Fibroblast of pulmonary artery (primary cell): Measurements from ENCODE around the gene RRBP1.

Source experiments
- DNase-seq: peaks from one replicate; pipeline ENCODE4 v3.0.0-alpha.2; 2010; ENCODE audit warnings: low read depth
- H3K4me3 ChIP-seq: replicated peaks from 2 replicates; pipeline ENCODE4 v1.5.1; 2011; ENCODE audit warnings: low read depth, mild to moderate bottlenecking, control low read depth, low read length, moderate library complexity
- CTCF ChIP-seq: IDR thresholded peaks from 2 replicates; pipeline ENCODE4 v1.5.1; 2011; ENCODE audit warnings: mild to moderate bottlenecking, control low read depth, low read length, inconsistent platforms; ENCODE audit errors: missing control alignments

RRBP1 gene

GRCh38 chr20:17715075-17715474, 33.0 kb upstream of the RRBP1 start:
- no peak for TF ChIP-seq CTCF
- no peak overlapping the region for H3K4me3 ChIP-seq
- no peak for DNase-seq

- DNase-seq, result no peak
- no peak for TF ChIP-seq CTCF
- no peak overlapping the region for H3K4me3 ChIP-seq
Measured at GRCh38 chr20:17714597-17714996, 32.6 kb upstream of the RRBP1 start.

- DNase-seq, result no peak
Measured at GRCh38 chr20:17712708-17713107, 30.7 kb upstream of the RRBP1 start.

GRCh38 chr20:17712201-17712600, 30.2 kb upstream of the RRBP1 start:
- TF ChIP-seq CTCF, result no peak

More at GRCh38 chr20:17712708-17713107, 30.7 kb upstream of the RRBP1 start:
- TF ChIP-seq CTCF, result no peak
- H3K4me3 ChIP-seq, result no peak overlapping the region

GRCh38 chr20:17711267-17711627, 29.2 kb upstream of the RRBP1 start:
- DNase-seq, result no peak
- TF ChIP-seq CTCF, result no peak
- no peak overlapping the region for H3K4me3 ChIP-seq

More at GRCh38 chr20:17712201-17712600, 30.2 kb upstream of the RRBP1 start:
- no peak overlapping the region for H3K4me3 ChIP-seq
- no peak for DNase-seq

- no peak overlapping the region for H3K4me3 ChIP-seq
- DNase-seq, result peak; percentile 32
- TF ChIP-seq CTCF, result no peak
Measured at GRCh38 chr20:17710379-17711266, 28.6 kb upstream of the RRBP1 start.
